ENCODE results near the gene ATG5.
A peak's percentile ranks its signal among the peaks of the same experiment; 100 is the strongest.
"Not testable (repeated sequence)": the region's sequence is repeated elsewhere in the genome, so short reads cannot be mapped to it uniquely, and the experiment has no call there.

Gene ATG5

DNA sequence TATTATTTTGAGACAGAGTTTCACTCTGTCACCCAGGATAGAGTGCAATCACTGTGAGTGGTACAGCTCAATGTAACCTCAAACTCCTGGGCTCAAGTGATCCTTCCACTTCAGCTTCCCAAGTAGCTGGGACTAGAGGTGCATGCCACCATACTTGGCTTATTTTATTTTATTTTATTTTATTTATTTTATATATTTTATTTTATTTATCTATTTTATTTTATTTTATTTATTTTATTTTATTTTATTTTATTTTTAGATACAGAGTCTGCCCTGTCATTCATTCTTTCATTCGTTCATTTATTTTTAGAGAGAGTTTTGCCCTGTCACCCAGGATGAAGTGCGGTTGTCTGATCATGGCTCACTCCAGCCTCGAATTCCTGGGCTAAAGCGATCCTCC, 35.5 kb downstream of the ATG5 start:
- H3K36me3 Mint-ChIP-seq (ENCODE audit: low read depth): peaks cover 58% of the 10 kb centered on the region
- DNase-seq: no peak
- no peak overlapping the region for H3K27ac Mint-ChIP-seq
- no peaks in the 10 kb centered on the region for H3K27me3 Mint-ChIP-seq
- H3K9me3 Mint-ChIP-seq: peaks cover 6% of the 10 kb centered on the region
- H3K4me3 Mint-ChIP-seq: no peak overlapping the region
- H3K4me1 Mint-ChIP-seq (ENCODE audit: low read depth): peaks cover 20% of the 10 kb centered on the region

DNA sequence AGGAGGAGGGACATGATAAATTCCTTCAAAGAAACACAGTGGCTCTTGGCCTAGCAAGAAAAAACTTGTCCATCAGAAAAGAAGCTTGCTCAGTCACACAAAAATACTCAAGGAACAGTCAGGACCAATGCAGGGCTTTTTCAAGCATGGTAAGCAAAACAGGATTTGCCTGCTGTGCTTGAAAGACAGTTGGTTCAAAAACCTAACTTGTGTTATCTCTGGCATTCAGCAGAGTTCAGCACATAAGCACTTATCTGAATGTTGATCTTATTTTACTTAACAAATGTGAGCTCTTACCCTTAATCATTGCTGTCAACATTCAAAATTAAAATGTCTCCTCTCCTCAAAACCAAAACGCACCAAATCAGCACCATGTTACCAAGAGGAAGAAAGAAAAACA, 38.3 kb downstream of the ATG5 start:
- Mint-ChIP-seq H3K27ac (no peak overlapping the region), H3K36me3 (ENCODE audit: low read depth) (peaks cover 47% of the 10 kb centered on the region), H3K4me1 (ENCODE audit: low read depth) (peaks cover 28% of the 10 kb centered on the region), H3K9me3 (peaks cover 6% of the 10 kb centered on the region), H3K4me3 (no peak overlapping the region), H3K27me3 (no peaks in the 10 kb centered on the region)
- no peak for DNase-seq

GRCh38 chr6:106286746-106287145, 38.8 kb downstream of the ATG5 start:
- Mint-ChIP-seq H3K9me3 (peaks cover 2% of the 10 kb centered on the region), H3K4me1 (ENCODE audit: low read depth) (peaks cover 31% of the 10 kb centered on the region), H3K36me3 (ENCODE audit: low read depth) (peaks cover 42% of the 10 kb centered on the region), H3K4me3 (no peak overlapping the region), H3K27ac (no peak overlapping the region), H3K27me3 (no peaks in the 10 kb centered on the region)
- DNase-seq: no peak

- Mint-ChIP-seq H3K4me1 (ENCODE audit: low read depth) (peaks cover 44% of the 10 kb centered on the region), H3K36me3 (ENCODE audit: low read depth) (peaks cover 36% of the 10 kb centered on the region), H3K27ac (no peak overlapping the region), H3K4me3 (no peak overlapping the region), H3K9me3 (no peaks in the 10 kb centered on the region), H3K27me3 (no peaks in the 10 kb centered on the region)
- DNase-seq: no peak
Measured at GRCh38 chr6:106283481-106283880, 42.1 kb downstream of the ATG5 start.

- Mint-ChIP-seq H3K4me1 (ENCODE audit: low read depth) (peaks cover 43% of the 10 kb centered on the region), H3K9me3 (no peaks in the 10 kb centered on the region), H3K4me3 (no peak overlapping the region), H3K27ac (no peak overlapping the region), H3K36me3 (ENCODE audit: low read depth) (peaks cover 42% of the 10 kb centered on the region), H3K27me3 (no peaks in the 10 kb centered on the region)
- DNase-seq: no peak
Measured at GRCh38 chr6:106281661-106282060, 43.9 kb downstream of the ATG5 start.

DNA sequence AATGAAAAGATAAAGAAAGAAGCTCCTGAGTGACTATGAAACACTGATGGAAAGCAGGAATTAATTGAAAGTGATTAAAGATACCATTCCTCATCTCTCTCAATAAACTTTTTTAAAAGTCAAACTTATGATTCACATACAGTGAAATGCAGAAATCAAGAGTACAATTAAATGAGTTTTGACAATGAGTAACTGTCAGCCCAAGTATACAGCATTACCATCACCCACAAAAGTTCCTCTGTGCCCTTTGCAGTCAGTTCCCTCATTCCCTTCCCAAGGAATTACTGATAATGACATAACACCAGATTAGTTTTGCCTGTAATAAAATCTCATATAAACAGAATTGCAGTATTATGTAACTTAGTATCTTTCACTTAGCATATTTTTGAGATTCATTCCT, 44.5 kb downstream of the ATG5 start:
- no peak overlapping the region for H3K4me3 Mint-ChIP-seq
- peaks cover 45% of the 10 kb centered on the region for H3K36me3 Mint-ChIP-seq (ENCODE audit: low read depth)
- H3K9me3 Mint-ChIP-seq: no peaks in the 10 kb centered on the region
- DNase-seq: no peak
- H3K4me1 Mint-ChIP-seq (ENCODE audit: low read depth): peaks cover 46% of the 10 kb centered on the region
- no peaks in the 10 kb centered on the region for H3K27me3 Mint-ChIP-seq
- H3K27ac Mint-ChIP-seq: no peak overlapping the region

DNA sequence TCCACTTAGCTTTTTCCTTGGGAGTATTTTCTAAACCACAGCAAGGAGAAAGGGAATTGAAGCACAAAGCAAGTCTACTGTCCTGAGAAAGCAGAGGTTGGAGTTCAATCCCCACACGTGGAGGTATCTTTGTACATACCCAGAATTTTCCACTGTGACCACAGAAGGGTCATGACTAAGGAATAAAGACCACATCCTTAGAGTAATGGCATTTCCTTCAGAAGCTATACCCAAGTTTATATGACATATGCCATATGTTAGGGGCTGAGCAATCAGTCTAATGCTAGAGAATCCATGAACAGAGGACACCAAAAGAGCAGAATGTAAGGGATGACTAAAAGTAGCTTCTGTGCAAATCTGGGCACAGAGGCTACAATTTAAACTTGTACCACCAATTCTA, 46.4 kb downstream of the ATG5 start:
- Mint-ChIP-seq H3K36me3 (ENCODE audit: low read depth) (peaks cover 41% of the 10 kb centered on the region), H3K4me3 (no peak overlapping the region), H3K27ac (no peak overlapping the region), H3K4me1 (ENCODE audit: low read depth) (peaks cover 49% of the 10 kb centered on the region), H3K27me3 (no peaks in the 10 kb centered on the region), H3K9me3 (no peaks in the 10 kb centered on the region)
- no peak for DNase-seq

DNA sequence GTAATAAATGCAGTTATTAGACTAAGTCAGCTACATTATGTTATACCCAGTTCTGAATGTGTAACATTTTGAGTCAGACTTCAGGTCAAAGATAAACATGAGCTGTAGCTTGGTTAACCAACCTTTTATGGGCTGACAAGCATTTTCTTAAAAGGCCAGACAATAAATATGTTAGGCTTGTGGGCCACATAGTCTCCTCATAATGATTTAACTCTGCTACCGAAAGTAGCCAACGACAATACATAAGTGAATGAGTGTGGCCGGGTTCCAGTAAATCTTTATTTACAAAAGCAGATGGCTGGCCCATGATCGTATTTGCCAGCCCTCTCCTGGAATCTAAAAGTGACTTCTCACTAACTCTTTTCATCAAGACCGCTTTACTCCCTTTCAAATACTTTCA, 49.9 kb downstream of the ATG5 start:
- Mint-ChIP-seq H3K27me3 (no peaks in the 10 kb centered on the region), H3K4me3 (no peak overlapping the region), H3K4me1 (ENCODE audit: low read depth) (peaks cover 32% of the 10 kb centered on the region), H3K27ac (no peak overlapping the region), H3K9me3 (no peaks in the 10 kb centered on the region), H3K36me3 (ENCODE audit: low read depth) (peaks cover 40% of the 10 kb centered on the region)
- no peak for DNase-seq

DNA sequence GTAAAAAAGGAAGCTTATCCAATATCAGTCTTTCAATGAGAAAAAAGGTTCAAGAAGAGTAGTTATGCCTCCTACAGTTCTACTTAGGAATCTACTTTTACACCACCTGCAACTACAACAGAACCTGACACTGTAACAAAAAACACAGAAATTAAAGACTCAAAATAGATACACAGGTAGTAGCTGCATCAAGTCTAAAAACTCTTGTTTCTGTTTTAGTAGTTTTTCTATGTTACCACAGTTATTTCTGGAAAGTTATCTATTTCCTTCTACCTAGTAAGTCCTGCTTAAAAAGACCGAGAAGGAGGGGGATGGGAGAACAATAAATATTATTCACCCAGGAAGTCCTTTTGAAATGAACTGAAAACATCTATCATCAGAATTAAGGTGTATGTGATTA, 52.5 kb downstream of the ATG5 start:
- Mint-ChIP-seq H3K27ac (peak overlapping the region; percentile 3), H3K9me3 (peaks cover 4% of the 10 kb centered on the region), H3K27me3 (no peaks in the 10 kb centered on the region), H3K4me1 (ENCODE audit: low read depth) (peaks cover 21% of the 10 kb centered on the region), H3K36me3 (ENCODE audit: low read depth) (peaks cover 32% of the 10 kb centered on the region), H3K4me3 (no peak overlapping the region)
- no peak for DNase-seq

DNA sequence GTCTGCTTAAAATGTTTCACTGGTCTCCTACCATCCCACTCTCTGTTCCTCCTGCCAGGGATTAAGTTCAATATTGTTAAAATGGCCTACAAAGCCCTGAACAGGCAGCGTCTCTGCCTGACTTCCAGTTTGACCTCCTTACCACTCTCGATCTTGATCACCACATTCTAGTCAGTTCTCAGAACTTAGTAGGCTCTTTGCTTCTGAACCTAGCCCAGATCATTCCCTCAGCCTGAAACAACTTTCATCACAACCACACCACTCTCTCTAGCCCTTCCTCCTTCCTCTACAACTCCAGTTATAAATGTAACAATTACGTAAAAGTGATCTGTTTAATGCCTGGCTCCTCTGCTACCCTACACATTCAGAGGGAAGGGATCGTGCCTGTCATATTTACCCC, 53.3 kb downstream of the ATG5 start:
- H3K4me1 Mint-ChIP-seq (ENCODE audit: low read depth): peaks cover 28% of the 10 kb centered on the region
- H3K36me3 Mint-ChIP-seq (ENCODE audit: low read depth): peaks cover 35% of the 10 kb centered on the region
- no peak overlapping the region for H3K27ac Mint-ChIP-seq
- no peak overlapping the region for H3K4me3 Mint-ChIP-seq
- H3K9me3 Mint-ChIP-seq: peaks cover 4% of the 10 kb centered on the region
- no peak for DNase-seq
- no peaks in the 10 kb centered on the region for H3K27me3 Mint-ChIP-seq

DNA sequence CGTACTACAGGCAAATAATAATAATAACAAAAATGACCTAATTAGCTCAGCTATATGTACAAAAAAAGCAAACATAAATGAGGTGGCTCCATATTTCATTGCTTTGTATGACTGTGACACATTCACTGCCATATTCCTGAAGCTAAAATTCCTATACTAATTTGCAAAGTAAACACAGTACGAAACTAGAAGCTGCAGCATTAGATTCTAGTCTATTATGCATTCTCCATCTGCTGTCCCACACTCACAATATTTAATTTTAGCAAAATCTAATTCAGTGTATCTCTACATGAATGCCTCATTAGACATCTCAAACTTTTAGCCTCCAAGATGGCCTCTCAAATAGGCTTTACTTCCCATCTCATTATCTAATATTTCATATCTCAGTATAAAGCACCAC, 55.1 kb downstream of the ATG5 start:
- no peaks in the 10 kb centered on the region for H3K27me3 Mint-ChIP-seq
- H3K27ac Mint-ChIP-seq: no peak overlapping the region
- H3K36me3 Mint-ChIP-seq (ENCODE audit: low read depth): peaks cover 42% of the 10 kb centered on the region
- peaks cover 13% of the 10 kb centered on the region for H3K9me3 Mint-ChIP-seq
- H3K4me1 Mint-ChIP-seq (ENCODE audit: low read depth): peaks cover 21% of the 10 kb centered on the region
- no peak overlapping the region for H3K4me3 Mint-ChIP-seq
- DNase-seq: no peak

DNA sequence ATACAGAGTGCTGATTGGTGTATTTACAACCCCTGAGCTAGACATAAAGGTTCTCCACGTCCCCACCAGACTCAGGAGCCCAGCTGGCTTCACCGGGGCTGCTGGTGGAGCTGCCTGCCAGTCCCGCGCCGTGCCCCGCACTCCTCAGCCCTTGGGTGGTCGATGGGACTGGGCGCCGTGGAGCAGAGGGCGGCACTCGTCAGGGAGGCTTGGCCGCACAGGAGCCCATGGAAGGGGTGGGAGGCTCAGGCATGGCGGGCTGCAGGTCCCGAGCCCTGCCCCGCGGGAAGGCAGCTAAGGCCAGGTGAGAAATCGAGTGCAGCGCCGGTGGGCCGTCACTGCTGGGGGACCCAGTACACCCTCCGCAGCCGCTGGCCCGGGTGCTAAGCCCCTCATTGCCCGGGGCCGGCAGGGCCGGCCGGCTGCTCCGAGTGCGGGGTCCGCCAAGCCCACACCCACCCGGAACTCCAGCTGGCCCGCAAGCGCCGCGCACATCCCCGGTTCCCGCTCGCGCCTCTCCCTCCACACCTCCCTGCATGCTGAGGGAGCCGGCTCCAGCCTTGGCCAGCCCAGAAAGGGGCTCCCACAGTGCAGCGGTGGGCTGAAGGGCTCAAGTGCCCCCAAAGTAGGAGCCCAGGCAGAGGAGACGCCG, 56.2 kb downstream of the ATG5 start:
- not testable (repeated sequence) for DNase-seq, H3K27ac Mint-ChIP-seq, H3K4me3 Mint-ChIP-seq, H3K27me3 Mint-ChIP-seq
- Mint-ChIP-seq H3K4me1 (ENCODE audit: low read depth) (peaks cover 23% of the 10 kb centered on the region), H3K36me3 (ENCODE audit: low read depth) (peaks cover 50% of the 10 kb centered on the region), H3K9me3 (peaks cover 16% of the 10 kb centered on the region)

- not testable (repeated sequence) for H3K4me3 Mint-ChIP-seq, H3K27me3 Mint-ChIP-seq, DNase-seq, H3K27ac Mint-ChIP-seq
- H3K36me3 Mint-ChIP-seq (ENCODE audit: low read depth): peaks cover 56% of the 10 kb centered on the region
- H3K9me3 Mint-ChIP-seq: peaks cover 16% of the 10 kb centered on the region
- H3K4me1 Mint-ChIP-seq (ENCODE audit: low read depth): peaks cover 23% of the 10 kb centered on the region
Measured at GRCh38 chr6:106268500-106268899, 57.1 kb downstream of the ATG5 start.

DNA sequence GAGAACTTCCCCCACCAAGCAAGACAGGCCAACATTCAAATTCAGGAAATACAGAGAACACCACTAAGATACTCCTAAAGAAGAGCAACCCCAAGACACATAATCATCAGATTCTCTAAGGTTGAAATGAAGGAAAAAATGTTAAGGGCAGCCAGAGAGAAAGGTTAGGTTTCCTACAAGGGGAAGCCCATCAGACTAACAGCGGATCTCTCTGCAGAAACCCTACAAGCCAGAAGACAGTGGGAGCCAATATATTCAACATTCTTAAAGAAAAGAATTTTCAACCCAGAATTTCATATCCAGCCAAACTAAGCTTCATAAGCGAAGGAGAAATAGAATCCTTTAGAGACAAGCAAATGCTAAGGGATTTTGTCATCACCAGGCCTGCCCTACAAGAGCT, 61.1 kb downstream of the ATG5 start:
- H3K27ac Mint-ChIP-seq, H3K27me3 Mint-ChIP-seq, DNase-seq, H3K4me3 Mint-ChIP-seq: not testable (repeated sequence)
- Mint-ChIP-seq H3K36me3 (ENCODE audit: low read depth) (peaks cover 84% of the 10 kb centered on the region), H3K9me3 (peaks cover 16% of the 10 kb centered on the region), H3K4me1 (ENCODE audit: low read depth) (peaks cover 25% of the 10 kb centered on the region)

GRCh38 chr6:106259748-106260147, 65.8 kb downstream of the ATG5 start:
- not testable (repeated sequence) for H3K9me3 Mint-ChIP-seq, DNase-seq, H3K27me3 Mint-ChIP-seq, H3K4me3 Mint-ChIP-seq, H3K27ac Mint-ChIP-seq
- peaks cover 48% of the 10 kb centered on the region for H3K36me3 Mint-ChIP-seq (ENCODE audit: low read depth)
- H3K4me1 Mint-ChIP-seq (ENCODE audit: low read depth): peaks cover 18% of the 10 kb centered on the region

DNA sequence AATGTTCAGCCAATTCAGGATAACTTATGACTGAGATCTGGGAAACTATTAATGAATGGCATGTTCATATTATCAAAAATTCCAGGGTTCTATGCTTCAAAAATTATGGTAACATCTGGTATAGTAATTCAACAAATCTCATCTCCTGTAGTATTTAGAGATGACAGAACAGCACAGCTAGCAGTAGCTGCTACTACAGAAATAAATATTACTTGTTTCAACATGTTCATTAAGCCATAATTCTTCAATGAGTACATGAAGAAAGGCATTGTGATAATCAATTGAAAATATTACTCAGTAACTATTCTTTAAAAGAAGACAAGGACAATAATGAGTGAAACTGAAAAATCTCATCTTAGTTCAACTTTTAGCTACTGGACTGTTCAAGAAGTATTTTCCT, 66.8 kb downstream of the ATG5 start:
- Mint-ChIP-seq H3K36me3 (ENCODE audit: low read depth) (peaks cover 39% of the 10 kb centered on the region), H3K4me3 (no peak overlapping the region), H3K27ac (no peak overlapping the region), H3K4me1 (ENCODE audit: low read depth) (peaks cover 19% of the 10 kb centered on the region), H3K9me3 (no peaks in the 10 kb centered on the region), H3K27me3 (no peaks in the 10 kb centered on the region)
- DNase-seq: no peak

Data from activated T-cell treated with anti-CD3 and anti-CD28 coated beads, Interleukin-2, amount 50 U/mL, for 24 hours (primary cell).